GM21619 (cell line): ENCODE measurements around the gene SEPTIN5.

Experiments used
- ATAC-seq: cut with Tn5 transposase; IDR thresholded peaks from one replicate; pipeline ENCODE4 v1.9.1; 2021; ENCODE audit not compliant: unreplicated experiment

Gene SEPTIN5

GRCh38 chr22:19732403-19733113 is 18.3 kb downstream of the SEPTIN5 start:
- no peak for ATAC-seq

GRCh38 chr22:19733755-19734154 is 19.5 kb downstream of the SEPTIN5 start:
- ATAC-seq: no peak

- no peak for ATAC-seq
Measured at GRCh38 chr22:19734163-19734562, 19.9 kb downstream of the SEPTIN5 start.

GRCh38 chr22:19734837-19735382 is 20.6 kb downstream of the SEPTIN5 start:
- ATAC-seq: no peak

- ATAC-seq: no peak
Measured at GRCh38 chr22:19735665-19736510, 21.6 kb downstream of the SEPTIN5 start.

- ATAC-seq: no peak
Measured at GRCh38 chr22:19737846-19738663, 23.8 kb downstream of the SEPTIN5 start.

GRCh38 chr22:19738664-19739447 is 24.6 kb downstream of the SEPTIN5 start:
- ATAC-seq: no peak

GRCh38 chr22:19739448-19739895 is 25.2 kb downstream of the SEPTIN5 start:
- ATAC-seq: no peak

GRCh38 chr22:19739911-19740449 is 25.7 kb downstream of the SEPTIN5 start:
- ATAC-seq: no peak

GRCh38 chr22:19740586-19740985 is 26.3 kb downstream of the SEPTIN5 start:
- ATAC-seq: no peak

GRCh38 chr22:19741053-19741452 is 26.8 kb downstream of the SEPTIN5 start:
- ATAC-seq: no peak

- ATAC-seq: no peak
Measured at GRCh38 chr22:19742160-19743066, 28.1 kb downstream of the SEPTIN5 start.

GRCh38 chr22:19743081-19743480 is 28.8 kb downstream of the SEPTIN5 start:
- no peak for ATAC-seq

- ATAC-seq: no peak
Measured at GRCh38 chr22:19743651-19744050, 29.3 kb downstream of the SEPTIN5 start.

GRCh38 chr22:19744350-19745006 is 30.2 kb downstream of the SEPTIN5 start:
- no peak for ATAC-seq

GRCh38 chr22:19745155-19746101 is 31.1 kb downstream of the SEPTIN5 start:
- no peak for ATAC-seq

- no peak for ATAC-seq
Measured at GRCh38 chr22:19746726-19747125, 32.4 kb downstream of the SEPTIN5 start.
